ENCODE results near the gene FBN1.

- TF ChIP-seq CEBPB (IDR thresholded peaks at IDR 0.05) (no peak), MAX (IDR thresholded peaks at IDR 0.05) (no peak), REST (IDR thresholded peaks at IDR 0.05; ENCODE audit: low read depth) (no peak), NFIC (IDR thresholded peaks at IDR 0.05) (no peak), TCF12 (IDR thresholded peaks at IDR 0.05; ENCODE audit: low read depth) (no peak), TAF1 (IDR thresholded peaks at IDR 0.05; ENCODE audit: low read depth) (no peak), RAD21 (IDR thresholded peaks at IDR 0.05; ENCODE audit: low read depth) (no peak), TEAD4 (IDR thresholded peaks at IDR 0.05) (no peak), USF1 (IDR thresholded peaks at IDR 0.05) (no peak), ZBTB7A (IDR thresholded peaks at IDR 0.05; ENCODE audit: low read depth) (no peak), EP300 (IDR thresholded peaks at IDR 0.05; ENCODE audit: borderline replicate concordance) (no peak), CREB1 (IDR thresholded peaks at IDR 0.05; ENCODE audit: low read depth) (no peak), YY1 (IDR thresholded peaks at IDR 0.05; ENCODE audit: low read depth) (no peak), FOXM1 (IDR thresholded peaks at IDR 0.05; ENCODE audit: borderline replicate concordance, low read depth) (no peak)
Measured at GRCh38 chr15:48425051-48425450, 220.5 kb downstream of the FBN1 start.
